ENCODE data around the gene FAM43A. TPM values are rescaled to one million over a fixed set of nuclear protein-coding genes. Genes with fewer than 3 reads are reported as not detected.

Gene FAM43A
- total and polyA plus RNA-seq, 2 of the 8 experiments (the other 6 are each of a cell fraction or from before 2014, with no cell fraction given) = 2.3 to 2.6 TPM

GRCh38 chr3:194718079-194718478 is 32.4 kb downstream of the FAM43A start:
- Histone ChIP-seq H3K23ac (ENCODE audit: insufficient read length) (no peak overlapping the region), H3K9ac (replicated peaks in 1 of 4; ENCODE audit: extremely low read depth in 1 of 4, low read depth in 3 of 4, low read length in 3 of 4) (no peak overlapping the region), H3K27me3 (replicated peaks in 1 of 4; ENCODE audit: control insufficient read depth in 3 of 4, extremely low read depth in 1 of 4, insufficient read depth in 3 of 4, low read length in 3 of 4) (no peaks in the 10 kb centered on the region), H3K4me1 (replicated peaks in 1 of 4; ENCODE audit: control insufficient read depth in 3 of 4, insufficient read depth in 4 of 4, low read length in 3 of 4) (no peaks in the 10 kb centered on the region), H2BK15ac (ENCODE audit: low read length) (no peak overlapping the region), H3K4ac (replicated peaks; ENCODE audit: insufficient read length, low read depth, low read length) (no peak overlapping the region), H3K4me3 (ENCODE audit: extremely low read depth in 1 of 4, insufficient read depth in 2 of 4, low read depth in 3 of 4, low read length in 4 of 4) (no peak overlapping the region), H3K36me3 (ENCODE audit: control insufficient read depth in 2 of 4, insufficient read depth in 4 of 4, low read length in 3 of 4) (no peaks in the 10 kb centered on the region), H4K20me1 (replicated peaks in 1 of 2; ENCODE audit: control insufficient read depth in 1 of 2, insufficient read depth in 2 of 2, low read length in 2 of 2) (no peaks in the 10 kb centered on the region), H3K18ac (ENCODE audit: extremely low read depth, low read length) (no peak overlapping the region), H3K14ac (ENCODE audit: insufficient read length) (no peak overlapping the region), H4K5ac (ENCODE audit: insufficient read length, low read depth, low read length) (no peak overlapping the region), H4K8ac (ENCODE audit: extremely low read depth, insufficient read depth, low read length) (no peak overlapping the region), H2BK120ac (replicated peaks; ENCODE audit: low read depth, low read length) (no peak overlapping the region), H2AK5ac (ENCODE audit: low read depth, low read length) (no peak overlapping the region), H3K56ac (replicated peaks; ENCODE audit: insufficient read length, low read depth, low read length) (no peak overlapping the region), H3K79me1 (ENCODE audit: low read depth, low read length) (no peaks in the 10 kb centered on the region), H2BK20ac (ENCODE audit: low read length) (no peak overlapping the region), H2BK12ac (ENCODE audit: low read depth, low read length) (no peak overlapping the region), H3K4me2 (ENCODE audit: insufficient read depth in 1 of 2, low read depth in 2 of 2, low read length in 2 of 2) (no peak overlapping the region), H3K27ac (ENCODE audit: low read depth, low read length) (no peak overlapping the region), H3K23me2 (ENCODE audit: low read depth, low read length) (peaks cover under 1% of the 10 kb centered on the region; the same call in 1 of the 2 replicates), H2BK5ac (ENCODE audit: low read depth, low read length) (no peak overlapping the region), H3K79me2 (ENCODE audit: control insufficient read depth in 1 of 2, insufficient read depth in 2 of 2, low read length in 2 of 2) (no peaks in the 10 kb centered on the region), H3K9me3 (ENCODE audit: insufficient read depth in 2 of 2, low read depth in 1 of 2, low read length in 1 of 2) (no peaks in the 10 kb centered on the region), H2AFZ (ENCODE audit: low read length) (no peak overlapping the region), H4K91ac (replicated peaks; ENCODE audit: insufficient read length, low read length) (no peak overlapping the region)
- WGBS, 2 experiments (ENCODE audit: extremely low coverage in 1 of 2, insufficient coverage in 1 of 2, insufficient read length in 1 of 2, insufficient replicate concordance in 2 of 2, low coverage in 1 of 2, low lambda C conversion rate in 2 of 2, missing lambda C conversion rate in 1 of 2) = 82% methylated on average over 2 of the region's 2 CpGs; no CpG with 5 or more reads in 1 of the 2 experiments
- FAIRE-seq = no peak
- ChIA-PET POLR2A (ENCODE audit: partially characterized antibody) (no interaction called here), CTCF (ENCODE audit: partially characterized antibody) (interaction anchor here (0.8 to 2.8 kb wide), 8 partner anchors 9 to 268 kb away, joined by 3 to 12 read pairs (median 4); no protein-coding TSS in a partner anchor)
- no peak for DNase-seq (ENCODE audit: low read depth in 1 of 2, low spot score in 2 of 2)
- TF ChIP-seq RAD21 (IDR thresholded peaks at IDR 0.05 in 1 of 2, conservative IDR thresholded peaks at IDR 0.05 in 1 of 2; ENCODE audit: low read depth in 2 of 2, low read length in 2 of 2) (0 out of 4 replicates have a peak, but pooled peaks of 1 of the 2 experiments have one; percentile 19), TBP (IDR thresholded peaks at IDR 0.05; ENCODE audit: low read depth, low read length) (no peak)
